Activated CD4-positive, alpha-beta T cell treated with anti-CD3 and anti-CD28 coated beads, Interleukin-2, amount 10 ng/mL, durations not matched to agents 24 days and 14 days (primary cell): Measurements from ENCODE around the gene CYB561D2. TPM values are rescaled to one million over a fixed set of nuclear protein-coding genes. Genes with fewer than 3 reads are reported as not detected.

Source experiments
- DNase-seq: peaks from one replicate; pipeline ENCODE4 v3.0.0; 2022
- H3K27ac Mint-ChIP-seq: one replicate; pipeline ENCODE4 v1.8.0; 2022; ENCODE audit warnings: mild to moderate bottlenecking, mixed read lengths
- H3K27me3 Mint-ChIP-seq: one replicate; pipeline ENCODE4 v1.8.0; 2022; ENCODE audit warnings: mixed read lengths
- H3K36me3 Mint-ChIP-seq: one replicate; pipeline ENCODE4 v1.8.0; 2022; ENCODE audit warnings: low read depth, mild to moderate bottlenecking, mixed read lengths
- H3K4me1 Mint-ChIP-seq: one replicate; pipeline ENCODE4 v1.8.0; 2021; ENCODE audit warnings: mixed read lengths
- H3K4me3 Mint-ChIP-seq: one replicate; pipeline ENCODE4 v1.8.0; 2022; ENCODE audit warnings: mild to moderate bottlenecking, moderate library complexity, mixed read lengths
- H3K9me3 Mint-ChIP-seq: one replicate; pipeline ENCODE4 v1.8.0; 2021; ENCODE audit warnings: mixed read lengths
- intact Hi-C: fragments of 100-400 bp; cut with micrococcal nuclease; formaldehyde crosslinking; loops from one replicate; pipeline ENCODE4 v1.15.1; 2023
- total RNA-seq: library from RNA; stranded (reverse); gene quantifications from 2 replicates; pipeline ENCODE4 v1.2.3, GENCODE V29; 2022

Gene CYB561D2
- total RNA-seq, 1 donor from 2014 or later = 27.0 TPM

DNA sequence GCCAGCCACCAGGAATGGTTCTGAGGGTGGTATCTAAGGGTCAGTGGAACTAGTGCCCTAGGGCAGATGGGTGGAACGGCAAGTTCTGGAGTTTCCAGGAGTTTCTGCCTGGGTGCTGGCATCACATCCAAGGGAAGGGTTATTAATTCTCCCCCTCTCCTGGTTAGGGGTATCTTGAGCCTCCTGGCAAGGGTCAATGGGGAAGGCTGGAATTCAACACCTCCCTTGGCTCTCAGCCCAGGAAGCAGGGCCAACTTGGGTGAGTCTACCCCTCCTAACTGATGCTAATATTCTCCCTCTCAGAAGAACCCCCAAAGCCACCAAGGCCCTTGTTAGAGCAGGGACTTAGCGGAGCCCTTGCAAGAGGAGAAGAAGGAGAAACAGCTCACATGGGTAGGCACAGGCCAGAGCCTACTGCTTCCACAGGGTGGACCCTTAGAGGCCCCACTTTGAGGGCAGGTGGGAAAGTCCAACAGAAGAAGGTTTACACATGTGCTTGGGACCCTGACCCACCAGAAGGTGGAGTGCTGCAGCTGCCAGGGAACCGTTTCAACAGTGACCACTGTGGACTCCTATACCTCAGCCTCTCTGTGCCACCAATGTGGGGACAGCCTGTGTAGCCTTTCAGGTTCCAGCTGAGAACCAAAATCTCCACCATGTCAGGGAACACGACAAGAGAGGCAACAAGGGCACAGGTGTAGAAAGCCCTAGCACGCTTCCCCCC, 5.3 kb downstream of the CYB561D2 start:
- no peak for DNase-seq
- H3K9me3 Mint-ChIP-seq = no peaks in the 10 kb centered on the region
- intact Hi-C loops = loop anchor here (5.0 kb wide), 1 partner anchor 1031 kb away; the partner anchor contains the start of gene MANF
- H3K36me3 Mint-ChIP-seq = peaks cover 39% of the 10 kb centered on the region
- H3K4me3 Mint-ChIP-seq = peak overlapping the region; percentile 98
- H3K27me3 Mint-ChIP-seq = no peaks in the 10 kb centered on the region
- H3K4me1 Mint-ChIP-seq = peaks cover 44% of the 10 kb centered on the region
- H3K27ac Mint-ChIP-seq = no peak overlapping the region

DNA sequence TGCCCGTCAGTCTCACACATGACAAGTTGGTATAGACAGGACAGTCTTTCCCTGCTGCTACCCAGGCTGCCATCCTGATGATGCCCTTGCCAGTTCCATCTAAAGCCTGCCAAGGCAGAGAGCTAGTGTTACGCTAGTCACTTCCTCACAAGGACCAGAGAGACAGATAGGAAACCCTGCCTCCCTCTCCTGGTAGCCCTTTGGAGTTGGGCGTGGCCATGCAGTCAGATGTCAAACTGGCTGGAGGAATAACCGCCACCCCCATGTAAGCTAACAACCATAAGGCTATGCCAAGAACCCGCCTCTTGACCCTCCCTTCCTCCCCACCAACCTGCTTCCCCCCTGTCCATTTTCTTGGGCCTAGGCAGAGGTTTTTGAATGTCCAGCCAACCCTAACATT, 5.9 kb downstream of the CYB561D2 start:
- intact Hi-C loops = loop anchor here (5.0 kb wide), 1 partner anchor 1031 kb away; the partner anchor contains the start of gene MANF
- H3K36me3 Mint-ChIP-seq = peaks cover 37% of the 10 kb centered on the region
- H3K4me1 Mint-ChIP-seq = peaks cover 39% of the 10 kb centered on the region
- no peaks in the 10 kb centered on the region for H3K27me3 Mint-ChIP-seq
- H3K27ac Mint-ChIP-seq = no peak overlapping the region
- no peak for DNase-seq
- H3K9me3 Mint-ChIP-seq = no peaks in the 10 kb centered on the region
- peak overlapping the region; percentile 98 for H3K4me3 Mint-ChIP-seq

DNA sequence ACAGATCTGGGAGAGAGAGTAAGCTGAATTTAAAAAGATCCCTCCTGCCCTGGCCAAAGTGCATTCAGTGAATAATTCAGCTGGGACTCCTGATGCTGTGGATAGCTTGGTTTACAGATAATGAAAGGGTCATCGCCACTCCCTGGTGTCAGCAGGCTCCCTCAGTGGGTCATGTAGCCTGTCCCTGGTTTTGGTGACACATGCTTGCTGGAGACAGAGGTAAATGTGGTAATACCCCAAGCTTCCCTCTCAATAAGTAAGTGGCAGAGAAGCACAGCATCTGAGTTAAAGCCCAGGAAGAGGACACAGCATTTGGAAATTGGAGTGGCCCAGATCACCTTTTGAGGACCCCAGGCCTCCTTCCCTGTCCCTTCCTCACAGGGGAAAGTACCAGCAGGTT, 6.8 kb downstream of the CYB561D2 start:
- Mint-ChIP-seq H3K4me3 (peak overlapping the region; percentile 98), H3K36me3 (peaks cover 33% of the 10 kb centered on the region), H3K27me3 (no peaks in the 10 kb centered on the region), H3K9me3 (no peaks in the 10 kb centered on the region), H3K27ac (peak overlapping the region; percentile 20), H3K4me1 (peaks cover 34% of the 10 kb centered on the region)
- intact Hi-C loops = loop anchor here (5.0 kb wide), 1 partner anchor 1030 kb away; the partner anchor contains the start of gene MANF
- DNase-seq = no peak

DNA sequence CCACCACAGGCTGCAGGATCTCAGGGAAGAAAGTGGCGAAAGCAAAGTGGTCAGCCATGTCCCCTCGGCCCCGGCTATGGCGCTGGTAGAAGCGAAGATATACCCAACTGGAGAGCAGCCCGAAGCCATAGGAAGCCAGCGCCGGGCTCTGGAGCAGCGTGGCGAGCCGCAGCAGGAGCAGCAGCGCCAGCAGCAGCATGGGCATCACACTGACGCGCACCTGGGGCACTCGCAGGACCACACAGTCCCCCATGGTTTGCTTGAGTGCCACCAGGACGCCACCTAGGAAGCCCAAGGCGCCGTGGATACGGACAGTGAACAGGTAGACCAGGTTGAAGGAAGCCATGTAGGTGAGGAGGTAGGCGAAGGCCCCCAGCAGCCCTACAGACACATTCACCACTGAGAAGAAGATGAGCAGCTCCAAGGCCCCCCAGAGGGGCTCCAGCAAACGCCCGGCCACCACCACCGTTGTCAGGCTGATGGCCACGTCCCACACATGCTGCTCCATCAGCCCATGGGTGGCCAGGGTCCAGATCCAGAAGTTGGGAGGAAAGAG, 7.8 kb downstream of the CYB561D2 start:
- Mint-ChIP-seq H3K27ac (peak overlapping the region; percentile 81), H3K4me1 (peaks cover 35% of the 10 kb centered on the region), H3K27me3 (no peaks in the 10 kb centered on the region), H3K9me3 (no peaks in the 10 kb centered on the region), H3K4me3 (peak overlapping the region; percentile 98), H3K36me3 (peaks cover 33% of the 10 kb centered on the region)
- DNase-seq = no peak
- intact Hi-C loops = loop anchor here (2.0 to 5.0 kb wide), 2 partner anchors 22 to 1029 kb away; partner anchors contain the start of gene MANF

DNA sequence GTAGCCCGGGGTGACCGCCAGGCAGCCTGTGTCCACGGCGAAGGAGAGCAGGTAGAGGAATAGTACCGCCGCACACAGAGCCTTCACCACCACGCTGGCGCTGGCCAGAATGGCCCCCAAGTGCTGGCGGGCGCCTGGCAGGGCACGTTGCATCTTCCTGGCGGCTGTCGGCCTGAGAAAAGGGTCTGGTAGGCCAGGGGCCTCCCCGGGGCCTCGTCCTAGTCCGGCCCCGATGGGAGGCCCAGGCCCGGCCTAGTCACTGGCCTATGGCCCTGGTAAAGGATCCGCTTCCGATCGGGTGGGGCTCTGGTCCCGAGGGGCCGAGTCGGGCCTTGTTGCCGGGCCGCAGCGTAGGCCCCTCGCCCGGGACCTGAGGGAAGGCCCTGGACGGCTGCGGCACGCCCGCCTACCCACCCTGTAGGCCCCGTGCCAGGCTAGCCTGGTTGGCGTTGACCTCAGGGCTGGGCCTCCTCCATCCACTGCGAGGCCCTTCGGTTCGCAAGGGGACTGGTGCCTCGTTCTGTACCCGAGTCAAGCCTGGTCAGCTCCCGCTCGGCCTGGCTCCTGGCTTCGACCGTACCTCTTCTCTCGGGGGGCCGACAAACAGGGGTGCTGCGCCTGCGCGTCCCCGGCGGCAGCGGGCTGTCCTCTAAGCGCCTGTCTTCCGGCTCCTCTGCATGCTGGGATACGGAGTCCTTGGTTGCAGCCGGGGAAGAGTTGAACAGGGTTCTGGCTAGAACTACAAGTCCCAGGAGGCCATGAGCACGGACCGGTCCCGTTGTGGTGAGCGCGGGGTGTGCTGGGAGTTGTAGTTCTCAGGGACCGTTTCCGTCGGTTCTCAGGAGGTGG, 8.5 kb downstream of the CYB561D2 start, which contains the start of gene TMEM115:
TSS of gene TMEM115 (minus strand) at position 611 of the 849 bp plus-strand sequence. CDS start at position 153, 458 bp downstream.
- peak; percentile 98 for DNase-seq
- no peaks in the 10 kb centered on the region for H3K27me3 Mint-ChIP-seq
- peak within 1 kb of the TSS; percentile 98 for H3K4me3 Mint-ChIP-seq
- H3K9me3 Mint-ChIP-seq = no peaks in the 10 kb centered on the region
- H3K4me1 Mint-ChIP-seq = peaks cover 35% of the 10 kb centered on the region
- H3K36me3 Mint-ChIP-seq = peaks cover 32% of the 10 kb centered on the region
- intact Hi-C loops = loop anchor here (1.0 to 5.0 kb wide), 4 partner anchors 8 to 1028 kb away; partner anchors contain the start of genes IFRD2 and MANF
- peak within 1 kb of the TSS; percentile 95 for H3K27ac Mint-ChIP-seq

DNA sequence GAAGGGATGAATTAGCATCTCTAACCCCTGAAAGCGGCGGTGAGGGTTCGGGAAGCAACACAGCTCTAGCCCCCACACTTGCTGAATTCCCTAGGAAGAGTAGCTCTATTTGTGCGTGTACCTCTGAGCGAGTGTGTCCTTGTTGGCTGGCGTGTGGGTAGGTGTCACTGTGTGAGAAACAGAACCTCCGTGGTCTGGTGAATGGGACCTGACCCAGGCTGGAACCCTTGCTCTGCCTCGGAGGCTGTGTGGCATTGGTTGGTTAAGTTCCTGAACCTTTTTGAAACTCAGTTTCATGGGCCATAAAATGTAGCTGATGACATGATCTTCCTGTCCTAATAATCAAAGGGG, 9.1 kb downstream of the CYB561D2 start:
- intact Hi-C loops = loop anchor here (1.0 to 5.0 kb wide), 4 partner anchors 8 to 1028 kb away; partner anchors contain the start of genes IFRD2 and MANF

DNA sequence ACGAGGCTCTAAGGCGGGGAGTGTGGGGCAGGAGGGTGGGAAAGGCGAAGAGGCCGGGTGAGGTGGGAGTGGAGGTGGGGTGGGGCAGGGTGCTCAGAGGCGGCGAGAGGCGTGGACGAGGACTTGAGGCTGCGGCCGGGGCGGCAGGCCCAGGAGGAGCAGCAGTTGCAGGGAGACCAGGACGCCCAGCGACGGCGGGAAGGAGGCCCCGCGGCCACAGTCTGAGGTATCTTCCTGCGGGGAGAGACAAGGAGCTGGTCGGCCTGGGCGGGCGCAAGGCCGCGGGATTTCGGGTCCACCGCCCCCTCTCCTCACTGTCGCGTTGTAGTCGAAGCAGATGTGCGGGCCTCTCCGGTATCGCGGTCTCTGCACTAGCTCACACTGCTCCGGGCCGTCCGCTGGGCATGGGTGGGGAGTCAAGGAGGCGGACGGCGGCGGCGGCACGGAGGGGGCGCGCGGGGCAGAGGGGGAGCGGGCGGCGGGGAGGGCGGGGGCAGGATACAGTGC, 14.0 kb downstream of the CYB561D2 start:
- intact Hi-C loops = loop anchor here (1.0 to 2.0 kb wide), 2 partner anchors 14 to 27 kb away; partner anchors contain the start of genes CYB561D2 and NPRL2

More for the DNA sequence above, 9.1 kb downstream of the CYB561D2 start:
- H3K27me3 Mint-ChIP-seq = no peaks in the 10 kb centered on the region
- H3K9me3 Mint-ChIP-seq = no peaks in the 10 kb centered on the region
- DNase-seq = no peak
- H3K36me3 Mint-ChIP-seq = peaks cover 27% of the 10 kb centered on the region
- peak overlapping the region; percentile 98 for H3K4me3 Mint-ChIP-seq
- H3K4me1 Mint-ChIP-seq = peaks cover 35% of the 10 kb centered on the region
- peak overlapping the region; percentile 95 for H3K27ac Mint-ChIP-seq

DNA sequence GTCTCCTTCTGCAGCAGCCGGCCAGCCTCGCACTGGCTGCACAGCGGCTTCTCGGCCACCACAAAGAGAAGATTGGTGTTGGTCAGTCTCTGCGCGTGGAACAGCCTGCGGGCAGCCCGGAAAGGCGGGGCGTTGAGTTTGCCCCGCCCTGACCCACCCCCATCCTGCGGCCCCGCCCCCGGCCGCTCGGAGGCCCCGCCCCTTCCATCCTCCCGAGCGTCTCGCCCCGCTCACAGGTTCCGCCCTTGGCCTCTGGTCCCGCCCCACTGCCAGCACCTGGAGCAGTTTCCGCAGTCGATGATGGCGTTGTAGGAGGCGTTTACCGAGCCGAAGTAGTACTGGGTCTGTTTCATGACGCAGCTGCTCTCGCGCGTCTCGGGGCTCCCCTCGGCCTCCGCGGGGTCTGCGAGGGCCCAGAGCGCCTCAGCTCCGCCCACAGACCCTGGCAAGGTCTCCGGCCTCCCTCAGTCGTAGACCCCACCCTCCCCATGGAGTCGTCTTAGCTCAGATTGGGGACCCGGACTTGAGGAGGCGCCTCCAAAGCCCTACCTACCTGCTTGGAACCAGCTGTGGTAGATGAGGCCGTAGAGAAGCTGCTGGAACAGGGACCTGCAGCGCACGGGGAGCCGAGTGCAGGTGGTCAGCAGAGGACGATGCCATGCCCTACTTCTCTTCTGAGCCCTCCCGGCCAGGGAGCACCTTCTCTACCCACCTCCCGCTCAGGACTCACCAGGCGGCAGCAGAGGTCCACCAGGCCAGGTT, 14.6 kb downstream of the CYB561D2 start:
- H3K27ac Mint-ChIP-seq = peak overlapping the region; percentile 62
- H3K4me1 Mint-ChIP-seq = peaks cover 11% of the 10 kb centered on the region
- H3K36me3 Mint-ChIP-seq = no peaks in the 10 kb centered on the region
- H3K9me3 Mint-ChIP-seq = no peaks in the 10 kb centered on the region
- peak overlapping the region; percentile 83 for H3K4me3 Mint-ChIP-seq
- intact Hi-C loops = loop anchor here (1.0 to 2.0 kb wide), 2 partner anchors 14 to 28 kb away; partner anchors contain the start of genes CYB561D2 and NPRL2
- H3K27me3 Mint-ChIP-seq = no peaks in the 10 kb centered on the region
- DNase-seq = peak; percentile 98

More for the DNA sequence above, 14.0 kb downstream of the CYB561D2 start:
- Mint-ChIP-seq H3K4me3 (peak overlapping the region; percentile 83), H3K27me3 (no peaks in the 10 kb centered on the region), H3K9me3 (no peaks in the 10 kb centered on the region), H3K36me3 (no peaks in the 10 kb centered on the region), H3K4me1 (peaks cover 15% of the 10 kb centered on the region), H3K27ac (peak overlapping the region; percentile 62)
- no peak for DNase-seq

DNA sequence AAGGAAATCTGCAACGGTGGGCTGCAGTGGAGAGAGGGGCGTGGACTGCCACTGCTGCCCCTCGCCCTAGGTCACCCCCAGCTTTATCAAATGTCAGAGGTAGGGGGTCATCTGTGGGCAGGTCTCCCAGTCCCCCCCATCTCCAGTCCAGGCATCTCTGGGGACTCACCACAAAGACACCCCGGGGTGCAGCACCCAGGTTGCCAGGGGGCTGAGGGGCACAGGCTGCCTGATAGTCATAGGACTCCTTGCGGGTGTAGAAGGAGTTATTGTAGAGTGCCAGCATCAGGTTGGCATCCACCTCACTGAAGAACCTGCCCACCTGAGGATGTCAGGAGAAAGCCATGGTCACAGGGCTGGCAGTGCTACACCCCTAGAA, 15.2 kb downstream of the CYB561D2 start:
- Mint-ChIP-seq H3K36me3 (no peaks in the 10 kb centered on the region), H3K4me3 (peak overlapping the region; percentile 83), H3K27me3 (no peaks in the 10 kb centered on the region), H3K27ac (peak overlapping the region; percentile 62), H3K4me1 (peaks cover 11% of the 10 kb centered on the region), H3K9me3 (no peaks in the 10 kb centered on the region)
- intact Hi-C loops = loop anchor here (1.0 to 2.0 kb wide), 2 partner anchors 15 to 29 kb away; partner anchors contain the start of genes CYB561D2 and NPRL2
- no peak for DNase-seq

DNA sequence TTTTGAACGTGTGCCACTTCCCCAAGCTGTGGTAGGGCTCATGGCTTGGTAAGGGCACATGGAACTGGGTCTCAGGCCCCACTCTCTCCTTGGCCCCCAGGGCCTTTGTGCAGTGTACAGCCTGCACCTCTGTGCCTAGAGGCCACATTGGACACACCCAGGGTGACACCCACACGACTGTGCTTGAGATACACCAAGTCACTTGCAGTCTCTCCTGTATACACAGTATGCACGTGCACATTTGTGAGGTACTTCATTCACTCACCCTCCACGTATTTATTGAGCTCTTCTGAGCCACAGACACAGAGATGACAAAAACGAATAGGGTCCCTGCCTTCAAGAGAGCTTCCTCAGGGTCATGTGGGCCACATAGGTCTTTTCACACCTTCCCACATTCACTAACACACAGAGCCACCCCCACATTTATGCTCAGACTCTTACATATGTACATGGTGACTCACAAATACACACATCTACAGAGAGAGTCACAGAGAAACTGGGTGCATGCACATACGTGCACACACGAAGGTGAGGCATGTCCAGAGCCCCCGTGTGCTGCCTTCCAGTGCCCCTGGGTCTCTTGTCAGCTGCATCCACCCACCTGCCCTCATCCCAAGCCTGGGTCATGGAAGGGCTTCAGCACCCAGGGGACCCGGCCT, 18.5 kb downstream of the CYB561D2 start:
- Mint-ChIP-seq H3K9me3 (no peaks in the 10 kb centered on the region), H3K4me1 (peaks cover 13% of the 10 kb centered on the region), H3K4me3 (no peak overlapping the region), H3K27ac (no peak overlapping the region), H3K36me3 (no peaks in the 10 kb centered on the region), H3K27me3 (peaks cover 3% of the 10 kb centered on the region)
- no peak for DNase-seq
- intact Hi-C loops = no loop called here

DNA sequence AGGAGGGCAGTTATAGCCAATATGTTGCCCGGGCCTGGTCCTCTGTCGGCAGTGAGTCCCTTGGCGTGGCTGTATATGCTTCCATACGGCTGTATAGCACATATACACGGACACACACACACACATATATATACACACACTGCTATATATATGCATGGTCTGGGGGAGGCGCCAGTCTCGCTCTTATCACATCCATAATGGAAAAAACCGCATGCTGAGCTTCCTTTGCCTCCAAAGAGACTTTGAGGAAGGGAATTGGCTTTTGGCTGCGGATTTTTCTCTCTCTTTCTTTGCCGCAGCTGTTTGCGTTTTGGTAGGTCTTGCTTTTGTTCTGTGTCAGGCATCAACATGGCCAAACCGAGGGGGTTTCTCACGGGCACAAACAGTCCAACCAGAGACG, 19.9 kb downstream of the CYB561D2 start:
- H3K9me3 Mint-ChIP-seq = no peaks in the 10 kb centered on the region
- H3K36me3 Mint-ChIP-seq = no peaks in the 10 kb centered on the region
- peaks cover 3% of the 10 kb centered on the region for H3K27me3 Mint-ChIP-seq
- DNase-seq = no peak
- no peak overlapping the region for H3K27ac Mint-ChIP-seq
- H3K4me3 Mint-ChIP-seq = no peak overlapping the region
- intact Hi-C loops = no loop called here
- H3K4me1 Mint-ChIP-seq = peaks cover 11% of the 10 kb centered on the region

DNA sequence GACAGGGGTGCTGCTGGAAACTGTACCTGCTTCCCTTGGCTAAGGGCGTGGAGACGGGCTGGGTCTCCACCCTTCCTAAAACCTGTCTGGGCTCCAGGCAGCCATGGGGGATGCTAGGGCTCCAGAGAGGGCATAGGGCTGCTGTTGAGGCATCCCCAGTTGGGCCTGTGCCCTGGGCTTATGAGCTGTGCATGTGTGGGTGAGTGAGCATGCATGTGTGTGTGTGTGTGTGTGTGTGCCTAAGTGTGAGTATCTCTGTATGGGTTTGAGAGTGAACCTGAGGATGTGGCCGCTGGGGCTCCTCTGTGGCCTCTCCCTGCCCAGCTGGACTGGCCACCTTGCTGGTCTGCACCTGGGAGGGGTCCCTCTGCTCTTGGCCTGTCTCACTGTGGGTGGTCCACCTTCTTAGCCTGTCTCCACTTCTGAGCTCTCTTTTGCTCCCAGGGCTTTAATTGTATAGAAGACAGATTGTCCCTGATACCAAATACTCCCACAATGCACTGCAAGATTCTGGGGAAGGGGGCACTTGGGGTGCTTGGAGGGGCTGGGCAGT, 20.5 kb downstream of the CYB561D2 start:
- Mint-ChIP-seq H3K4me3 (no peak overlapping the region), H3K36me3 (no peaks in the 10 kb centered on the region), H3K4me1 (peaks cover 8% of the 10 kb centered on the region), H3K9me3 (no peaks in the 10 kb centered on the region), H3K27me3 (peaks cover 3% of the 10 kb centered on the region), H3K27ac (no peak overlapping the region)
- no peak for DNase-seq
- intact Hi-C loops = no loop called here
